NCI-H2029 treated with DMSO at 0.1 percent for 48 hours (cell line): ENCODE measurements around the gene ZNF384.

Experiments
- DNase-seq: peaks from one replicate; lab custom pipeline; 2025; lab: John Stamatoyannopoulos, UW

ZNF384 gene

DNA sequence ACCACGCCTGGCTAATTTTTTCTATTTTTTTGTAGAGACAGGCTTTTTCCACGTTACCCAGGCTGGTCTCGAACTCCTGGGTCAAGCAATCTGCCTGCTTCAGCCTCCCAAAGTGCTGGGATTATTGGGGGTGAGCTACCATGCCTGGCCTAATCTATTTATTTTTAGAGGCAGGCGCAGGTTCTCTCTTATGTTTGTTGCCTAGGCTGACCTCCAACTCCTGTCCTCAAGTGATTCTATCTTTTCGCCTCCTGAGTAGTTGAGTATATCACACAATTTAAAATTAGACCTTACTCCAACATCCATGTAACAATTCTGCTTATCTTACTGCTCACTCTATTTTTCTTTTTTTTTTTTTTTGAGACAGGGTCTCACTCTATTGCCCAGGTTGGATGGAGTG lies 35.2 kb downstream of the ZNF384 start:
- DNase-seq: no peak

- no peak for DNase-seq
Measured at GRCh38 chr12:6653342-6653741, 35.8 kb downstream of the ZNF384 start.

DNA sequence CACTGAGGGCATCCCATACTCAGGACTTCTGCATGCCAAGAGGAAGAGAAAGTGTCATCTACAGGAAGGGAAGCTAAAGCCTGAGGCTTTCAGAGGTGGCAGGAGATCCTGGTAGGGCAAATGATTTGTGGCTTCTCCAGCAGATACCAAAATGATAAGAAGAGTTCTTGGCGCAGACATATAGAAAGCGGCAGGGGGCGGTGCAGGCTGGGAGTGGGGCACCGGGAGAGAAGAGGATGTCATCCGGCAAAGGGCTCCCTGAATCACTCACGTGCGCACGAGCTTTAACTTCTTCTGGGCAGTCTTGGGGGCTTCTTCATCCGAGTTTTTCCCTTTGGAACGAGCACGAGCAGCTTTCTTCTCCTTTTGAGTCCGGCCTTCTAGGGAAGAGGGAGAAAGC lies 36.8 kb downstream of the ZNF384 start:
- no peak for DNase-seq

DNA sequence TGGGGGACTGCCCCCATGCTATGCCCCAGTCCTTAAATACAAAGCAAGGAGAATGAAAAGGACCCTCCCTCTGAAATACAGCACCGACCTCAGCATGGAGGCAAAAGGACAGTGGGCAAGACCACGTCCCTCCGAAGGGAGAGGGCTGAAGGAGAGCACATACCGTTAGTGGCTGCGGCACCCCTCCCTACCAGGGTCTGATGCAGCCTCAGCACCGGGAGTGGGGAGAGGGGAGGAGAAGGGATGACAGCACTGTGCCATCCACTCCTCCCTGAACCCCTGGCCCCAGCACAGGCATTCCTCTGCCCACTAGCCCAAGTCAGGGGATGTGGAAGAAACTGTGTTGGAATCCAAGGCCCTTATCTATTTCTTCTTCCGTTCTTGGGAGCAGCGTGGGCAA lies 38.3 kb downstream of the ZNF384 start:
- DNase-seq: no peak

DNA sequence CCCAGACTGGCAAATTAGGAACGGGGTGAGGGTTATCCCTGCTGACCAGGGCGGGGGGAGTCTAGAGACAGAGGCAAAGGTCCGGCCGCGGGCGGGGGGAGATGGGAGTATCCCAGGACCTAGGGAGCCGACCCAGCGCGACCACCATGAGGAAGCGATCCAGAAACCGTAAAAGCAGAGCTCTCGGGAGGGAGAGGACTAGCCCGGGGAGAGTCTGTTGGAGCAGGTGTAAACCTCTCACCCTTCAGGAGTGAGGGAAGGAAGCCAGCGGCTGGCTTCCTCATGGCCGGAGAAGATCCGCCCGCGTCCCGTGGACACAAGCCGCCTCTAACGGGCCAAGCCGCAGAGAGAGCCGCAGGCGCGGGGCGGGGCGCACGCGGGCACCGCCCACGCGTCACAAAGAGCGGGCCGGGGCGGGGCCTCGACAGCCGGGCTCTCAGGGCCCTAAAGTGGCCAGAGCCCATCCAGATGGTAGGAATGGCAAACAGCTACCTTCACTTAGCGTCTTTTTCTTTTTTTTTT lies 42.0 kb downstream of the ZNF384 start, which contains the start of gene ACRBP:
Gene ACRBP (minus strand): TSS at position 350 of the 522 bp plus-strand sequence. CDS start 66 bp downstream, at position 284.
- DNase-seq: peak; percentile 30

GRCh38 chr12:6646276-6647082 lies 42.7 kb downstream of the ZNF384 start:
- no peak for DNase-seq

- DNase-seq: no peak
Measured at GRCh38 chr12:6644903-6645302, 44.3 kb downstream of the ZNF384 start.

- DNase-seq: no peak
Measured at GRCh38 chr12:6644257-6644596, 44.9 kb downstream of the ZNF384 start.

DNA sequence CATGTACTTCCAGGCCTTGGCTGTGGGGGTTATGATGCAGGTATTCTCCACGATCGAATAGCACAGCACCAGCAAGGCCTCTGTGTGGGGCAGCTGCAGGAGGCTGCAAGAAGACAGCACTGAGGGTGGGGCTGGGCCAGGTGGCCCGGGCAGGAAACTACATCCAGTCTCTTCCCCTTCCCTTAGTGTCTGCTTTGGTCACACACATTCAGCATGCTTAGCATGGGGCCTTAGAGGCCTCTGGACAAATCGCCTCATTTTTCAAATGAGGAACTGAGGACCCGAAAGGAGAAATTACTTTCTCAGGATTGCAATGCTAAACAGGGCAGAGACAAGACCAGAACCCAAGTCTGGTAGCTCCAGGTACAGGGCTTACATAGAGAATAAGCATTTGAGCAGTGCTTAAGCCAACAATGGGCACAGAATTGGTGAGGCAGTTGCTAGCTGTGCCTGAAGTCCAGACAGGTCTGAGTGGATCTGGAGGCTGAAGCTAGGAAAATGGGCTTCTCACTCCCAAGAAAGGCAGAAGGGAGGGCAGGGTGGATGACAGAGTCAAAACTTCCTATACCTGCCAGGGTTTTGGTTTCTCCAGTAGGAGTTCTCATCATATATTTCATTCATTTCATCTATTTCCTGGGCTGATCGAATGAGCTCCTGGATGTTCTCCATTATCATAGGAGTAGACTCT lies 45.5 kb downstream of the ZNF384 start:
- DNase-seq: no peak

- no peak for DNase-seq
Measured at GRCh38 chr12:6641131-6641530, 48.0 kb downstream of the ZNF384 start.

DNA sequence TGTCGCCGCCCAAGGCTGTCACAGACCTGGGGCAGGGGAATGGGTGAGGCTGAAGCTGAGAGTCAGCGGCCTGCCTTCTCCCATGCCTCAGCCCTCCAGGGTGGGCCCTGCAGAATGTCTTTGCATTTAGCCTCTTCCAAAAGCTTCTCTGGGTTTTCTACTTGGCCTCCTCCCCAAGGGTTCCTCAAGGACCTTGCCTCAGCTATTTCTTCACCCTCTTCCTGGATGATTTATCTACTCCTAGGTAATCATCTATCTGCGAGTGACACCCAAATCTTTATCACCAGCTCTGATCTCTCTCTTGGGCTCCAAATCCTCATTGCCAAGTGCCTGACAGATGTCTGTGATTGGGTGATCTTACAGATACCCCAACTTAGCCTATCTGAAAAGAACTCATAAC lies 48.7 kb downstream of the ZNF384 start:
- DNase-seq: no peak

GRCh38 chr12:6639151-6639801 lies 49.9 kb downstream of the ZNF384 start:
- DNase-seq: no peak

DNA sequence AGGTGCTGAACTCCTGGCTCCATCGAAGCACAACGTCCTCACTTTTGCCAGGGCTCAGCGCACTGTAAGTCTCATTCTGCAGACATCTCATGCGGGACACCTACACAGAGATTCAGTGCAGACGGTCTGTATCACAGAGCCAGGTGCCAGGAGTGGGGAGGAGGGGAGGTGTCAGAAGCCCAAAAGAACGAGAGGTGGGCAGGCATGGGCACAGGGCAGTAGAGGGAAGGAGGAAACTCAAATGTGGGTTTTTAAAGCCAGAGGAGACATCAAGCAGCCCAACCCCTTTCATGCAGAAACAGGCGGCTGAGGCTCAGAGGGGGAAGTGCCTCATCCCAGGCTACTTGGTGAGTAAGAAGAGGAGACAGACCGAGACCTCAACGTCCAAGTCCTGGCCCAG lies 50.9 kb downstream of the ZNF384 start:
- DNase-seq: no peak

DNA sequence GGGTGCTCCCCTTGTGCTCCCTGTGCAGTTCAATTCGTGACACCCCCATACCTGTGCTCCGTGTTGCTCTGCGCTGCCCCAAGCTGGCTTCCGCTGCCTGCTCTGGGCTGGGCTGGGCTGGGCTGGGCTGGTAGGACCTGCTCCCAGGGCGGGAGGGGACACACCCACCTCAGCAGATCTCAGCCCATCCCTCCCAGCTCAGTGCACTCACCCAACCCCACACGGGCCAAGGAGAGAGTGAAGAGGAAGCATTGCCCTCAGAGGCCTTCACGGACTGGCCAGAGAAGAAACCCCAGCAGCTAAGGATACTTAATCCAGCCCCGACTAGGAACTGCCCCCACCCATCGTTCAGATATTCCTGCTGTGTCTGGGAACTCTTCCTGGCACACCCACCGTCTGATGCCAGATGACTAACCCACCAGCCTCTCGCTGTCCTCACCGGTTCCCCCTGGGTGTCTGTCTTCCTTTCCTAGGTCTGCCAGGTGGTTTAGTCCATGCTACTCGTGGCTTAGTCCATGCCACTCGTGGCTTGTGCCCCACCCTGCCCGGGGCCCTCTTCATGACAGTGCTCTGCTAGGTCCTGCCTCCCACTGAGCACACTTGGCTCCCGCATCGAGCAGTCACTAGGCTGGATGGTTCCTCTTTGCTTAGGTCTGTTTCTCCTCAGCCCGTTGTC lies 53.2 kb downstream of the ZNF384 start, which contains the start of gene LPAR5:
Gene LPAR5 (minus strand): TSS at position 104 of the 676 bp plus-strand sequence. CDS start 14,711 bp downstream, outside the sequence.
- no peak for DNase-seq

DNA sequence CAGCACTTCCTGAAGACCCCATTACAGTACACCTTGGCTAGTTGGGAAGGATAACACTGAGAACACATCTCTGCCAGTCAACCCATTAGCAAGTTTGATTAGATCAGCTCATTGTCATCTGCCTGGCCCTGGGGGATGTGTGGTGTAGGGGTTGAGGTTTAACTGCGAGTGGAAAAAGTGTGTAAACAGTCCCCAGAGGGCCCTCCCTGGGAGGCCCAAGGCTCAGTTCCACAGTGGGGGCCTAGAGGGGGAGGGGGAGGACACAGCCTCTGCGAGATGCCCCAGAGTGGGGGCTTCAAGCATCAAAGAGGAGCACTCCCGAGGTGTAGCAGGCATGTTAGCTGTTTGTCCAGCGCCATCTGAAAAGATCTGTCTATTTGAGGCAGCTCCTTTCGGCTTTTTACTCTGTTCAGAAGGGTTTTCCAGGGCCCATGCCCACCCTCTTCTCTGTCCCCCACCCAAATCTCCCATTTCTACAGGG lies 53.8 kb downstream of the ZNF384 start:
- no peak for DNase-seq

DNA sequence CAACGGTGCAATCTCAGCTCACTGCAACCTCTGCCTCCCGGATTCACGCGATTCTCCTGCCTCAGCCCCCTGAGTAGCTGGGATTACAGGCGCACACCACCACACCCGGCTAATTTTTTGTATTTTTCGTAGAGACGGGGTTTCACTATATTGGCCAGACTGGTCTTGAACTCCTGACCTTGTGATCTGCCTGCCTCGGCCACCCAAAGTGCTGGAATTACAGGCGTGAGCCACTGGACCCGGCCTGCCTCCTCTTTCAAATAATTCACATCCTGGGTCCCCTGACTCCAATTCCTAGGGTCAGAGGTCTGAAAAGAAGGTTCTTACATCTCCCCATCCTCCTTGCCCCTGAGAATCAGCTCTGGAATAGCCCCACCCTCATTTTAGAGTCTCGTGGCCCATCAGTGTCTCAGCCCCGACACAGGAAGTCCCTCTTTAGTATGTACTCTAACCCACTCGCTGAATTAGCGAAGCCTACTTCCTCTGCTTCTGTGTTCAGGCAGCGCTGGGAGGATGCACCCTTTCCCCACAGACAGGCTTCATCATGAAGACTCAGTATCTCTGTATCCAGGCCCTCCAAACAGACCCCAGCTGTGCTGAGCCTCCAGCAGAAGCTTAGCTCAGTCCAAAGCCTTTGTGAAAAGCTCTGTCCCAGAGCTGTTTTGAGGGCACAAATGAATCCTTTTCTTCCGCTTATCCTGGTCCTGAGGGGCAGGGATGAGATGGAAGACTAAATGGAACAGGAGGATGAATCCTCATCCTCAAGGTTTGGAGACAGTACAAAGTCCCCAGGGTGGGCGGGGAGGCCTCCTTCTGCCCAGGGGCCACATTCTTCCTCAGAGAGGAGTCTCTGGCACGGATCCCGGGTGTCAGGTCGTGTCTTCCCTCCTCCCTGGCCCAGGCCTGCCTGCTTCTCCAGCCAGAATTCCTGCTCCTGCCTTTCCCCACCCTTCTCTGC lies 56.9 kb downstream of the ZNF384 start:
- DNase-seq: peak; percentile 35

- DNase-seq: no peak
Measured at GRCh38 chr12:6631549-6631961, 57.6 kb downstream of the ZNF384 start.

DNA sequence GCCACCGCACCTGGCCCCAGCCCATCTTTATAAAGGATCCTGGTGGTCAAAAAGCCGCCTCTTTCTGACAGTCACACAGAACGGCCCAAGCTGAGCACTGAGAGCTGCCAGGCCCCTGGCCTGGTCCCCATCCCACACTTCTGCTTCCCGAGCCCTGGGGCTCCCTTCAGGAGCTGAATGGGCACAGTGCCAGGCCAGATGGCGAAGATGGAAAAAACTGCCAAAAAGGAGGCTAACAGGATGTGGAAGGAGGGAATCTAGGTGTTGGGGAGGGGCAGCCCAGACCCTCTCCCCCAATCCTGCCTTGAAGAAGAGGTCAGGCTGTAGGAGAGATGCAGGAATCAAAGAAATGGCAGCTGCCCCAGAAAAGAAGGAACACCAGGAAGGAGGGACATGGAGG lies 58.4 kb downstream of the ZNF384 start:
- no peak for DNase-seq

GRCh38 chr12:6627616-6628015 lies 61.6 kb downstream of the ZNF384 start:
- no peak for DNase-seq

DNA sequence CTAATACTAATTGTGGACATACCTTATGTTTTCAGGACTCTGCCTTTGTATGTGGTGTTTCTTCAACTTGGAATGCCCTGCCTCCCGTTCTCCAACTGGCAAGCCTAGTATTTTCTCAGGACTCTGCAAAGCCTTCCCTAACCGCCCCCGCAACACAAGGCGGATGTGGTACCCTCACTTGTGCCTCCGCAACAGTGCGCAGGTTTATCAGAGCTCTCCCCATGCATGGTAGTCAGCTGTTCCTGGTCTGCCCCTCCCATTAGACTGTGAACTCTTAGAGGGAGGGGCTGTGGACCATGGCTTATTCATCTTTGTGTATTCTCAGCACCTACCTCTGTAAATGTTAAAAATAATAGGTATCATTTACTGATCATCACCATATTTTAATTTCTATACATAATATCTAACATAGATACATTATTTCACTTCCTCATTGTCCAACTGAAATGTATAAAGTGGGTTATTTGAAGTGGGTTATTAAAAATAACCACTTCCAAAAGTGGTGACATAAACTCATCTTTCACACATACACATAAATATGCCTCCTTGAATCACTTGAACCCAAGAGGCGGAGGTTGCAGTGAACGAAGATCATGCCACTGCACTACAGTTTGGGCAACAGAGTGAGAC lies 62.4 kb downstream of the ZNF384 start:
- DNase-seq: no peak
